ENCODE results near the gene FXYD7.

The FXYD7 gene

DNA sequence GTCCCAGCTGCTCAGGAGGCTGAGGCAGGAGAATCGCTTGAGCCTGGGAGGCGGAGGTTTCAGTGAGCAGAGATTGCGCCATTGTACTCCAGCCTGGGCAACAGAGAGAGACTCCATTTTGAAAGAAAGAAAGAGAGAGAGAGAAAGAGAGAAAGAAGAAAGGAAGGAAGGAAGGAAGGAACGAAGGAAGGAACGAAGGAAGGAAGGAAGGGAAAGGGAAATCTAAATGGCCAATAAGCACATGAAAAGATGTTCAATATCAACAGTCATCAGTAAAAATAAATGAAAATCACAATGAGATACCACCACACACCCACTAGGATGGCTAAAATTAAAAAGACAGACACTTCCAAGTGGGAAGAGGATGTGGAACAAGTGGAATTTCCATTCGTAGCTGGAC is 31.2 kb downstream of the FXYD7 start:
- no peak overlapping the region for H3K4me3 ChIP-seq (replicated peaks; ENCODE audit: low read depth, low read length)
- no peak for DNase-seq (ENCODE audit: extremely low read depth, low read depth)
- TF ChIP-seq, protein P1, sequence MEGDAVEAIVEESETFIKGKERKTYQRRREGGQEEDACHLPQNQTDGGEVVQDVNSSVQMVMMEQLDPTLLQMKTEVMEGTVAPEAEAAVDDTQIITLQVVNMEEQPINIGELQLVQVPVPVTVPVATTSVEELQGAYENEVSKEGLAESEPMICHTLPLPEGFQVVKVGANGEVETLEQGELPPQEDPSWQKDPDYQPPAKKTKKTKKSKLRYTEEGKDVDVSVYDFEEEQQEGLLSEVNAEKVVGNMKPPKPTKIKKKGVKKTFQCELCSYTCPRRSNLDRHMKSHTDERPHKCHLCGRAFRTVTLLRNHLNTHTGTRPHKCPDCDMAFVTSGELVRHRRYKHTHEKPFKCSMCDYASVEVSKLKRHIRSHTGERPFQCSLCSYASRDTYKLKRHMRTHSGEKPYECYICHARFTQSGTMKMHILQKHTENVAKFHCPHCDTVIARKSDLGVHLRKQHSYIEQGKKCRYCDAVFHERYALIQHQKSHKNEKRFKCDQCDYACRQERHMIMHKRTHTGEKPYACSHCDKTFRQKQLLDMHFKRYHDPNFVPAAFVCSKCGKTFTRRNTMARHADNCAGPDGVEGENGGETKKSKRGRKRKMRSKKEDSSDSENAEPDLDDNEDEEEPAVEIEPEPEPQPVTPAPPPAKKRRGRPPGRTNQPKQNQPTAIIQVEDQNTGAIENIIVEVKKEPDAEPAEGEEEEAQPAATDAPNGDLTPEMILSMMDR (IDR thresholded peaks at IDR 0.05; ENCODE audit: low read depth, low read length, missing control alignments): no peak

DNA sequence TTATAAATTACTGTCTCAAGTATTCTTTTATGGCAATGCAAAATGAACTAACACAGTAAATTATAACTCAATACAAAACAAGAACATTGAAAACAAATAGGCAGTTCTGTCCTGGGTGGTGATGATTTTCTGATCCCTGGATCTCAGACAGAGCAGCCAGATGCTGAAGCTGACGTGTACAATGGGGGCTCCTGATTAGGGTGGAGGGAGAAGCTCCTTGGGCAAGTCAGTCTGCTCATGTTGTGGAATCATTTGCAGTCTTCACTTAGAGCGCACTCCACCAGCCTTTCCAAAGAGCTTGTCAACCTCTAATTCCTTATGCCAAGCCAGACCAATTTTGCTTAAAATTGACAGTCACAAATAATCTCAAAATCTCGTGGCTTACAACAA is 33.1 kb downstream of the FXYD7 start:
- no peak overlapping the region for H3K4me3 ChIP-seq (replicated peaks; ENCODE audit: low read depth, low read length)
- no peak for DNase-seq (ENCODE audit: extremely low read depth, low read depth)
- TF ChIP-seq, protein P1 (IDR thresholded peaks at IDR 0.05; ENCODE audit: low read depth, low read length, missing control alignments): no peak

DNA sequence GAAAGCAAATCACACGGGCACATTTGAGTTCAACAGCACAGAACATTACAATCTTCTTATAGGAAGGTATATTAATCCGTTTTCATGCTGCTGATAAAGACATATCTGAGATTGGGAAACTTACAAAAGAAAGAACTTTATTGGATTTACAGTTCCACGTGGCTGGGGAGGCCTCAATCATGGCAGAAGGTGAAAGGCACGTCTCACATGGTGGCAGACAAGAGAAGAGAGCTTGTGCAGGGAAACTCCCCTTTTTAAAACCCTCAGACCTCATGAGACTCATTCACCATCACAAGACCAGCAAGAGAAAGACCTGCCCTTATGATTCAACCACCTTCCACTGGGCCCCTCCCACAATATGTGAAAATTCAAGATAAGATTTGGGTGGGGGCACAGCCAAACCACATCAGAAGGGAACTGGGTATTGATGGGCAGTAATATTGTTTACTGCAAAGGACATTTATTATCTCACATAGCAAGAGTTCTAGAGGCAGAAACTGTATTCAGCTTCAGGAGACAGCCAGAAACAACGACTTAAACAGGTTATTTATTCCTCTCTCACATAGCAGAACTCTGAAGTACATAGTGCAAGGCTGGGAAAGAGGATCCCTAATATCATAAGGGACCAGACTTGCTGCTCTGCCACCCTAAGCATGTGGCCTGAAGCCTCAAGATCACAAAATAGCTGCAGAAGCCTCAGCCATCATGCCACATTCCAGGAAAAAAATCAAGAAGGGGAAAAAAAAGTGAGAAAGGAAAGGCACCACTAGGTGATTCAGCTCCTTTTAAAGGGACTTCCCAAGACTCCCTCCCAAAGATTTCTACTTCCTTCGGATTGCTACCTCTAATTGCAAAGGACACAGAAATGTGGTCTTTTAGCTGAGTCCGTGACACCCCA is 34.6 kb downstream of the FXYD7 start:
- H3K4me3 ChIP-seq (replicated peaks; ENCODE audit: low read depth, low read length): no peak overlapping the region
- DNase-seq (ENCODE audit: extremely low read depth, low read depth): no peak
- TF ChIP-seq, protein P1 (IDR thresholded peaks at IDR 0.05; ENCODE audit: low read depth, low read length, missing control alignments): no peak

DNA sequence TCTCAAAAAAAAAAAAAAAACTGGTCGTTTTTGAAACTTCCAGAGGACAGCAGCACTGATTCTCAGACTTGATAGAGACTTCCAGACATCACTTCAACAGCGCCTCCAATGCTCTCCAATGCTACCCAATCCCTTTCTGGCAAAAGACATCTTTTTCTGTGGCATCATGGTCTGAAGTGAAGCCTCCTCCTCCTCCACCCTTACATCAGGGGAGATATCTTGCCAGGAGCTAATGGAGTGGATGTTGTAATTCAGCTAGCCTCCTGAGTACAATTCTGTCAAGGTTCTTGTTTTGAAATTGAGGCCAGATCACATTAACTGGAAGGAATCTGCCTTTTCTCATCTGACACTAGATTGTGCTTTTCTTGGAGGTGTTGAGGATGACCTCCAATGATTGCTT is 35.6 kb downstream of the FXYD7 start:
- no peak overlapping the region for H3K4me3 ChIP-seq (replicated peaks; ENCODE audit: low read depth, low read length)
- DNase-seq (ENCODE audit: extremely low read depth, low read depth): no peak
- TF ChIP-seq, protein P1 (IDR thresholded peaks at IDR 0.05; ENCODE audit: low read depth, low read length, missing control alignments): no peak

DNA sequence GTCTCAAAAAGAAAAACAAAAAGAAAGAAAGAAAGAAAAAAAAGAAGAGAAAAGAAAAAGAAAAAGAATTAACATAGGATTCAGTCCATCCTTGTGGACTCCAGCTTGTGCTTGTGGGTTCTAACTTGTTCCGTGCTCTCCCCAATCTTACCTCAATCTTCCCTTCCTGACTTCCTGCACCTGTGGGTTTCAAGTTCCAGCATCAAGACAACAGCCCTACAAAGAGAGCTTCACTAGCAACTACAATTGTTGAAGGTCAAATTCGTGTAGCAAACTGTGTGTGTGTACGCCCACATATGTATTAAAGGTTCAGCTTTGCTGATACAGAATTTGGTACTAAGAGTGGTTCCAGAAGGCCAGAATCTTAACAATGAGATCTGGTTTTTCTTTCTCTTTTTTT is 36.8 kb downstream of the FXYD7 start:
- no peak for DNase-seq (ENCODE audit: extremely low read depth, low read depth)
- TF ChIP-seq, protein P1 (IDR thresholded peaks at IDR 0.05; ENCODE audit: low read depth, low read length, missing control alignments): no peak
- H3K4me3 ChIP-seq (replicated peaks; ENCODE audit: low read depth, low read length): no peak overlapping the region

DNA sequence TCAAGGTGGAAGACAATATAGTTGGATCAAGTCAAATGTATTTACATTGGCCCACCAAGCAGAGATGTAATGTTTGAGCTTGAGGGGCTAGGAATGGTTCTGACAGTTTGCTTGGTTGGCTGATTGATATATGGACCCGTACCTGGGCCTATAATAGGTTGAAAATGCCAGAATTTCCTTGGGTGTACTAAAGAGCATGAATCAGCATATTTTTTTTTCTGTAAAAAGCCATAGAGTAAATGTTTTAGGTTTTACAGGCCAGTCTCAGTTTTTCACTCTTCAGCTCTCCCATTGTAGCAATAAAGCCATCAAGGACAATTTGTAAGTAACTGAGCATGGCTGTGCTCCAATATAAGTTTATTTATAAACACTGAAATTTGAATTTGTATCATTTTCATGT is 38.3 kb downstream of the FXYD7 start:
- DNase-seq (ENCODE audit: extremely low read depth, low read depth): no peak
- TF ChIP-seq, protein P1 (IDR thresholded peaks at IDR 0.05; ENCODE audit: low read depth, low read length, missing control alignments): no peak
- H3K4me3 ChIP-seq (replicated peaks; ENCODE audit: low read depth, low read length): no peak overlapping the region

All from HFF-Myc (cell line).